ENCODE data around the gene CCBE1. TPM values are rescaled to one million over a fixed set of nuclear protein-coding genes. Genes with fewer than 3 reads are reported as not detected.

CCBE1 gene
- polyA plus RNA-seq, 3 donors = 0.23 to 1.0 (median 0.90) TPM

GRCh38 chr18:59500765-59501164 lies 196.5 kb downstream of the CCBE1 start:
- H3K27ac ChIP-seq (ENCODE audit: low read depth, low read length) = no peak overlapping the region

- H3K27ac ChIP-seq (ENCODE audit: low read depth, low read length) = no peak overlapping the region
- 35 to 67% (median 64%) methylated on average over 4 of the region's 4 CpGs for WGBS, 3 donors
Measured at GRCh38 chr18:59498506-59499086, 198.6 kb downstream of the CCBE1 start.

GRCh38 chr18:59492756-59493421 lies 204.3 kb downstream of the CCBE1 start:
- H3K27ac ChIP-seq (ENCODE audit: low read depth, low read length) = no peak overlapping the region
- WGBS, 3 donors = 62 to 84% (median 79%) methylated on average over 4 of the region's 4 CpGs

- no peak overlapping the region for H3K27ac ChIP-seq (ENCODE audit: low read depth, low read length)
- WGBS, 3 donors = 75 to 82% (median 79%) methylated on average over 2 of the region's 2 CpGs
Measured at GRCh38 chr18:59488899-59489298, 208.3 kb downstream of the CCBE1 start.

- WGBS, 3 donors = 73 to 83% (median 78%) methylated on average over 5 of the region's 5 CpGs
- no peak overlapping the region for H3K27ac ChIP-seq (ENCODE audit: low read depth, low read length)
Measured at GRCh38 chr18:59485382-59485781, 211.8 kb downstream of the CCBE1 start.

GRCh38 chr18:59484561-59485328 lies 212.5 kb downstream of the CCBE1 start:
- WGBS, 3 donors = 16 to 28% (median 25%) methylated on average over 8 of the region's 8 CpGs

GRCh38 chr18:59484131-59484530 lies 213.1 kb downstream of the CCBE1 start:
- 50 to 68% (median 52%) methylated on average over 4 of the region's 4 CpGs for whole genome bisulfite sequencing, 3 donors
- H3K27ac ChIP-seq (ENCODE audit: low read depth, low read length) = no peak overlapping the region

More at GRCh38 chr18:59484561-59485328, 212.5 kb downstream of the CCBE1 start:
- no peak overlapping the region for H3K27ac ChIP-seq (ENCODE audit: low read depth, low read length)

GRCh38 chr18:59481436-59481835 lies 215.8 kb downstream of the CCBE1 start:
- 71 to 85% (median 75%) methylated on average over 3 of the region's 3 CpGs for WGBS, 3 donors
- H3K27ac ChIP-seq (ENCODE audit: low read depth, low read length) = no peak overlapping the region

GRCh38 chr18:59479776-59480175 lies 217.4 kb downstream of the CCBE1 start:
- whole genome bisulfite sequencing, 3 donors = 89 to 93% (median 89%) methylated on average over 2 of the region's 2 CpGs

GRCh38 chr18:59478591-59478990 lies 218.6 kb downstream of the CCBE1 start:
- 62 to 71% (median 70%) methylated on average over 3 of the region's 3 CpGs for WGBS, 3 donors
- H3K27ac ChIP-seq (ENCODE audit: low read depth, low read length) = no peak overlapping the region

More at GRCh38 chr18:59479776-59480175, 217.4 kb downstream of the CCBE1 start:
- no peak overlapping the region for H3K27ac ChIP-seq (ENCODE audit: low read depth, low read length)

- WGBS, 3 donors = 78% methylated on average over 2 of the region's 2 CpGs
- H3K27ac ChIP-seq (ENCODE audit: low read depth, low read length) = no peak overlapping the region
Measured at GRCh38 chr18:59477849-59478248, 219.4 kb downstream of the CCBE1 start.

GRCh38 chr18:59470561-59471121 lies 226.6 kb downstream of the CCBE1 start:
- no peak overlapping the region for H3K27ac ChIP-seq (ENCODE audit: low read depth, low read length)
- WGBS, 3 donors = 36 to 65% (median 63%) methylated on average over 8 of the region's 8 CpGs

GRCh38 chr18:59469463-59470180 lies 227.6 kb downstream of the CCBE1 start:
- 75 to 89% (median 84%) methylated on average over 15 of the region's 15 CpGs for WGBS, 3 donors
- no peak overlapping the region for H3K27ac ChIP-seq (ENCODE audit: low read depth, low read length)

- H3K27ac ChIP-seq (ENCODE audit: low read depth, low read length) = no peak overlapping the region
- 59 to 71% (median 68%) methylated on average over 4 of the region's 4 CpGs for WGBS, 3 donors
Measured at GRCh38 chr18:59468821-59469220, 228.4 kb downstream of the CCBE1 start.

- H3K27ac ChIP-seq (ENCODE audit: low read depth, low read length) = no peak overlapping the region
- WGBS, 3 donors = 77 to 81% (median 80%) methylated on average over 8 of the region's 8 CpGs
Measured at GRCh38 chr18:59467497-59467896, 229.7 kb downstream of the CCBE1 start.

- WGBS, 3 donors = 83 to 95% (median 94%) methylated on average over 3 of the region's 3 CpGs
Measured at GRCh38 chr18:59466980-59467379, 230.2 kb downstream of the CCBE1 start.

GRCh38 chr18:59464486-59464885 lies 232.7 kb downstream of the CCBE1 start:
- no peak overlapping the region for H3K27ac ChIP-seq (ENCODE audit: low read depth, low read length)
- 84 to 91% (median 89%) methylated on average over 5 of the region's 5 CpGs for WGBS, 3 donors

More at GRCh38 chr18:59466980-59467379, 230.2 kb downstream of the CCBE1 start:
- H3K27ac ChIP-seq (ENCODE audit: low read depth, low read length) = no peak overlapping the region

GRCh38 chr18:59461171-59461570 lies 236.1 kb downstream of the CCBE1 start:
- 71 to 93% (median 71%) methylated on average over 3 of the region's 3 CpGs for WGBS, 3 donors
- H3K27ac ChIP-seq (ENCODE audit: low read depth, low read length) = no peak overlapping the region

GRCh38 chr18:59460072-59460420 lies 237.2 kb downstream of the CCBE1 start:
- 38 to 76% (median 65%) methylated on average over 1 of the region's 1 CpG for WGBS, 3 donors
- no peak overlapping the region for H3K27ac ChIP-seq (ENCODE audit: low read depth, low read length)

Data from adipose tissue (tissue), 3 donors.